HepG2 (cell line): ENCODE results near the gene DDAH1. TPM values are rescaled to one million over a fixed set of nuclear protein-coding genes. Genes with fewer than 3 reads are reported as not detected.

Source experiments
- ATAC-seq: fragments of 200-7000 bp; cut with Tn5 transposase; 3 replicates; pipeline ENCODE4 v1.9.1; 2020; ENCODE audit warnings: mild to moderate bottlenecking, moderate library complexity
- BruUV-seq: library from RNA; stranded (reverse); fragments of 400-500 nt; replicated peaks from 2 replicates; lab custom pipeline; 2021; lab: Mats Ljungman, UMichigan
- CTCF ChIA-PET: fragments of 300-600 bp; formaldehyde crosslinking; extraction: SDS; loops from one replicate; lab custom pipeline; 2021; ENCODE audit warnings: low total read pairs, inconsistent platforms, low intra/inter-chr PET ratio; lab: Yijun Ruan, JAX
- POLR2A ChIA-PET: fragments of 350-600 bp; sonication (Branson Sonifier 250); formaldehyde crosslinking; loops from one replicate; lab custom pipeline; 2020; ENCODE audit warnings: antibody characterized with exemption, inconsistent platforms; lab: Yijun Ruan, JAX
- DNase-seq: peaks from one replicate; pipeline ENCODE4 v3.0.0-alpha.2; 2015; ENCODE audit warnings: low spot score
- FAIRE-seq: peaks from 3 replicates; lab custom pipeline; 2011; peaks lifted over from hg19 to GRCh38; lab: Jason Lieb, UNC
- H2AFZ ChIP-seq: one replicate; pipeline ENCODE4 v1.6.1; 2011; ENCODE audit warnings: low read length, inconsistent platforms
- H3K27ac ChIP-seq: fragments of 300-600 bp; 3 replicates; pipeline ENCODE4 v1.8.0; 2011; ENCODE audit warnings: mixed run types, mild to moderate bottlenecking, mixed read lengths, low read length, inconsistent platforms; ENCODE audit not compliant: insufficient read depth; ENCODE audit errors: extremely low read length
- H3K27me3 ChIP-seq, 2 experiments: fragments of 200-600 bp in 1 of 2; 2 replicates in 1 of 2; 3 replicates in 1 of 2; pipeline versions ENCODE4 v1.6.0 to v1.8.0; 2011; ENCODE audit warnings: low read length in 2 of 2, mild to moderate bottlenecking in 2 of 2, moderate library complexity in 2 of 2, inconsistent platforms in 1 of 2; ENCODE audit not compliant: insufficient read depth in 2 of 2, control insufficient read depth in 1 of 2
- H3K36me3 ChIP-seq, 2 experiments: fragments of 200-600 bp in 1 of 2; replicated peaks in 1 of 2; 2 replicates in 1 of 2; 3 replicates in 1 of 2; pipeline versions ENCODE4 v1.5.1 to v1.8.0; 2011; ENCODE audit warnings: low read length in 2 of 2, inconsistent platforms in 1 of 2; ENCODE audit not compliant: insufficient read depth in 2 of 2, control insufficient read depth in 1 of 2
- H3K4me1 ChIP-seq: 2 replicates; pipeline ENCODE4 v1.5.1; 2012; ENCODE audit warnings: low read length, inconsistent platforms; ENCODE audit not compliant: insufficient read depth
- H3K4me2 ChIP-seq: 2 replicates; pipeline ENCODE4 v1.6.0; 2011; ENCODE audit warnings: low read depth, low read length, inconsistent platforms
- H3K4me3 ChIP-seq, 3 experiments: fragments of 200-600 bp in 1 of 3; sonication (generic), shearing (Covaris generic) in 1 of 3; replicated peaks in 1 of 3; 2 replicates each; pipeline ENCODE4 v1.5.1; 2011 to 2016; ENCODE audit warnings: low read length in 3 of 3, inconsistent platforms in 2 of 3, low read depth in 2 of 3, mild to moderate bottlenecking in 2 of 3, control low read depth in 1 of 3, mixed read lengths in 1 of 3; ENCODE audit not compliant: insufficient read depth in 1 of 3
- H3K79me2 ChIP-seq: one replicate; pipeline ENCODE4 v1.6.1; 2011; ENCODE audit warnings: low read length, inconsistent platforms; ENCODE audit not compliant: insufficient read depth
- H3K9ac ChIP-seq: 2 replicates; pipeline ENCODE4 v1.6.0; 2011; ENCODE audit warnings: mild to moderate bottlenecking, low read depth, low read length, inconsistent platforms; ENCODE audit not compliant: insufficient read depth
- H3K9me3 ChIP-seq: 2 replicates; pipeline ENCODE4 v1.5.1; 2012; ENCODE audit warnings: mild to moderate bottlenecking, low read length
- H4K20me1 ChIP-seq: 2 replicates; pipeline ENCODE4 v1.6.0; 2011; ENCODE audit warnings: inconsistent platforms, mild to moderate bottlenecking, low read length, moderate library complexity; ENCODE audit not compliant: insufficient read depth
- AGO1 ChIP-seq: fragments of 200-400 bp; formaldehyde crosslinking; IDR thresholded peaks from 2 replicates; pipeline ENCODE4 v1.6.1; 2017; ENCODE audit warnings: mild to moderate bottlenecking, low read depth, low read length, moderate library complexity; ENCODE audit not compliant: poor library complexity, severe bottlenecking
- MED8 ChIP-seq: sonication (generic); formaldehyde crosslinking; IDR thresholded peaks from 2 replicates; pipeline ENCODE4 v1.8.1; 2023; ENCODE audit warnings: mild to moderate bottlenecking, missing genetic modification reagents; ENCODE audit not compliant: insufficient replicate concordance
- NCOA5 ChIP-seq: sonication (generic); formaldehyde crosslinking; IDR thresholded peaks from 2 replicates; pipeline ENCODE4 v1.4.0; 2020; ENCODE audit warnings: missing genetic modification reagents
- ZNF333 ChIP-seq: sonication (generic); formaldehyde crosslinking; IDR thresholded peaks from 2 replicates; pipeline ENCODE4 v1.4.0; 2020; ENCODE audit warnings: mild to moderate bottlenecking, missing genetic modification reagents, borderline replicate concordance
- WGBS: methylation state at CpG from one replicate; pipeline ENCODE4 v1.1.6; 2017; ENCODE audit warnings: low lambda C conversion rate; 5-methylcytosine and 5-hydroxymethylcytosine counted together
- in situ Hi-C: cut with HindIII; loops from 2 replicates; pipeline ENCODE4 v1.10.0; 2017; ENCODE audit warnings: low pct_unique_long_range_greater_than_20kb; ENCODE audit not compliant: extremely low pct_ligation_motif_present
- intact Hi-C: fragments of 100-400 bp; cut with micrococcal nuclease; formaldehyde crosslinking; loops from one replicate; pipeline ENCODE4 v1.10.0; 2022; ENCODE audit not compliant: unreplicated experiment
- polyA plus RNA-seq, 8 experiments: library from polyadenylated mRNA; depleted of rRNA in 3 of 8; stranded (reverse) in 7 of 8; unstranded in 1 of 8; fragments of >200 nt; fragmentation: Illumina TruSeq in 4 of 8; extraction: Trizol in 4 of 8; gene quantifications; 2 replicates each; pipeline versions ENCODE4 v1.2.1 to v1.2.3, GENCODE V29; 2011 to 2016; ENCODE audit warnings: low read depth in 4 of 8, missing spikeins in 1 of 8, mixed read lengths in 1 of 8; ENCODE audit not compliant: insufficient read depth in 1 of 8
- total RNA-seq, 5 experiments: library from RNA; depleted of rRNA; stranded (reverse); fragments of >200 nt; fragmentation: Illumina TruSeq; extraction: Trizol; gene quantifications; 2 replicates each; pipeline ENCODE4 v1.2.3, GENCODE V29; 2016; ENCODE audit warnings: low read depth in 1 of 5
- TF ChIP-seq, protein P1 (sequence below): sonication (generic); formaldehyde crosslinking; IDR thresholded peaks from 2 replicates; pipeline ENCODE4 v1.4.0; 2020; ENCODE audit warnings: missing genetic modification reagents, borderline replicate concordance
- TF ChIP-seq, protein P2 (sequence below): sonication (generic); formaldehyde crosslinking; IDR thresholded peaks from 2 replicates; pipeline ENCODE4 v1.4.0; 2020; ENCODE audit warnings: mild to moderate bottlenecking, missing genetic modification reagents, borderline replicate concordance
- TF ChIP-seq, protein P3 (sequence below): sonication (generic); formaldehyde crosslinking; IDR thresholded peaks from 2 replicates; pipeline ENCODE4 v1.8.0; 2022; ENCODE audit warnings: mild to moderate bottlenecking, missing genetic modification reagents, borderline replicate concordance
- TF ChIP-seq, protein P4 (sequence below): sonication (generic); formaldehyde crosslinking; IDR thresholded peaks from 2 replicates; pipeline ENCODE4 v1.4.0; 2020; ENCODE audit warnings: missing genetic modification reagents
- TF ChIP-seq, protein P5 (sequence below): sonication (generic); formaldehyde crosslinking; conservative IDR thresholded peaks from 2 replicates; pipeline ENCODE4 v1.4.0; 2020; ENCODE audit warnings: missing genetic modification reagents

Gene DDAH1
- total and polyA plus RNA-seq, 2 of the 13 experiments (the other 11 are each of a cell fraction or from before 2014, with no cell fraction given) = 39.7 to 64.4 TPM

DNA sequence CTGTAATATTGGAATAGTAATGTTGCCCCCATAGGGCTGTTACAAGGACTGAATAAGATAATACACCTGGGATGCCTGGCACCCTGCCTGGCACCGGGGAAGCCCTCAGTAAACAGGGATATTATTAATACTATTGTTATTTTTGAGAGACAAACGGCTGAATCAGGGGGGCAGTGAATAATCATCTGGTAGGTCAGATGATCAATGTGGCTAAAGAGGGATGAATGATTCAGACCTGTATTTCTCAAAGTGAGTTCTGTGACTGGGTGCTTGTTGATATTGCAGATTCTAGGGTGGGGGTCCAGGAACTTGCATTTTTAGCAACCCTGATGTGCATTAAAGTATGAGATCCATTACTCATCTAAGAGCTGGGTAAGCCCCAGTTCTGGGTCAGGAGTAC, 142.3 kb downstream of the DDAH1 start (continued):
- TF ChIP-seq ZNF333 (CRISPR knock-in tag) (no peak), NCOA5 (CRISPR knock-in tag) (no peak)
- TF ChIP-seq, protein P1, sequence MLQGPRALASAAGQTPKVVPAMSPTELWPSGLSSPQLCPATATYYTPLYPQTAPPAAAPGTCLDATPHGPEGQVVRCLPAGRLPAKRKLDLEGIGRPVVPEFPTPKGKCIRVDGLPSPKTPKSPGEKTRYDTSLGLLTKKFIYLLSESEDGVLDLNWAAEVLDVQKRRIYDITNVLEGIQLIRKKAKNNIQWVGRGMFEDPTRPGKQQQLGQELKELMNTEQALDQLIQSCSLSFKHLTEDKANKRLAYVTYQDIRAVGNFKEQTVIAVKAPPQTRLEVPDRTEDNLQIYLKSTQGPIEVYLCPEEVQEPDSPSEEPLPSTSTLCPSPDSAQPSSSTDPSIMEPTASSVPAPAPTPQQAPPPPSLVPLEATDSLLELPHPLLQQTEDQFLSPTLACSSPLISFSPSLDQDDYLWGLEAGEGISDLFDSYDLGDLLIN = no peak
- TF ChIP-seq, all 625 proteins: peak for 0

DNA sequence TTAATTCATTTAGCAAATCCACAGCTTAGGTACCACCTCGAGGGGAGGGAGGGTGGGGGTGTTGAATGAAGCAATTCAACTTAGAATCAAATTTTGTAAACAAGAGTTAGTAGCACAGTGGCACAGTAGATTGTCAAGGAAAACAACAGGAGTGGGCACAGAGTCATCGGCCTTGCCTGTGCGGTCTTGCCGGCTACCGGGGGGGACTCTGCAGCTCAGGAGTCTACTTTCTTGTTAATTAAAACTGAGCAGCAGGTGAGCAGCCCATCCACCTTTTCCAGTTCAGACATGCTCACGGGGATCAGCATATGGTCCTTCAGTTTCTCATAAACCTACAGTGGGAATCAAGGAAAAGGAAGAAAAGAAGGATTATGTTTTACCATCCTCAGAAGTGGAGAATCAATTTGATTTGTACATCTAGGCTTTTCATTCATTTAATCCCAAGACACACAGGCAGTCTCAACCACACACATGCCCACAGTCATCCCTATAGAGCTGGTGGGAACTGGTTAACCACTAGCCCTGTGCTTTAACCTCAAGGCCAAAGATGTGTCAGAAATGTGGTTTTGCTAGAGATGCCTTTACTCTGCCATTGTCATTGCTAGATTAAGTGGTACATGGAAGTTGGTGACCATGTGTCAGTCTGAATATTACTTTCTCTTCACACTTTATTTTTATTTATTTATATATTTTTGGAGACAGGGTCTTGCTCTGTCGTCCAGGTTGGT, 143.6 kb downstream of the DDAH1 start:
- no peak overlapping the region for H3K4me3 ChIP-seq
- no peaks in the 10 kb centered on the region for H3K9me3 ChIP-seq
- H3K4me1 ChIP-seq = peaks cover 15% of the 10 kb centered on the region
- peaks cover 10 to 24% of the 10 kb centered on the region in 2 experiments for H3K36me3 ChIP-seq
- no peak overlapping the region for H3K9ac ChIP-seq
- WGBS = 91% methylated on average over 7 of the region's 7 CpGs
- no peak overlapping the region for H2AFZ ChIP-seq
- in situ Hi-C loops = loop anchor here (10.0 kb wide), 1 partner anchor 143 kb away; the partner anchor contains the start of gene DDAH1
- BruUV-seq = no TSS peak
- H4K20me1 ChIP-seq = no peaks in the 10 kb centered on the region
- intact Hi-C loops = no loop called here
- no peaks in the 10 kb centered on the region for H3K27me3 ChIP-seq
- ChIA-PET CTCF (no interaction called here), POLR2A (no interaction called here)
- DNase-seq (no peak), FAIRE-seq (no peak), ATAC-seq (no peak)
- no peaks in the 10 kb centered on the region for H3K79me2 ChIP-seq
- no peak overlapping the region for H3K4me2 ChIP-seq
- no peak overlapping the region for H3K27ac ChIP-seq
- TF ChIP-seq, protein P2, sequence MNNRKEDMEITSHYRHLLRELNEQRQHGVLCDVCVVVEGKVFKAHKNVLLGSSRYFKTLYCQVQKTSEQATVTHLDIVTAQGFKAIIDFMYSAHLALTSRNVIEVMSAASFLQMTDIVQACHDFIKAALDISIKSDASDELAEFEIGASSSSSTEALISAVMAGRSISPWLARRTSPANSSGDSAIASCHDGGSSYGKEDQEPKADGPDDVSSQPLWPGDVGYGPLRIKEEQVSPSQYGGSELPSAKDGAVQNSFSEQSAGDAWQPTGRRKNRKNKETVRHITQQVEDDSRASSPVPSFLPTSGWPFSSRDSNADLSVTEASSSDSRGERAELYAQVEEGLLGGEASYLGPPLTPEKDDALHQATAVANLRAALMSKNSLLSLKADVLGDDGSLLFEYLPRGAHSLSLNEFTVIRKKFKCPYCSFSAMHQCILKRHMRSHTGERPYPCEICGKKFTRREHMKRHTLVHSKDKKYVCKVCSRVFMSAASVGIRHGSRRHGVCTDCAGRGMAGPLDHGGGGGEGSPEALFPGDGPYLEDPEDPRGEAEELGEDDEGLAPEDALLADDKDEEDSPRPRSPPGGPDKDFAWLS (CRISPR knock-in tag) = no peak
- TF ChIP-seq MED8 (CRISPR knock-in tag) (no peak), AGO1 (no peak)
- TF ChIP-seq, protein P3, sequence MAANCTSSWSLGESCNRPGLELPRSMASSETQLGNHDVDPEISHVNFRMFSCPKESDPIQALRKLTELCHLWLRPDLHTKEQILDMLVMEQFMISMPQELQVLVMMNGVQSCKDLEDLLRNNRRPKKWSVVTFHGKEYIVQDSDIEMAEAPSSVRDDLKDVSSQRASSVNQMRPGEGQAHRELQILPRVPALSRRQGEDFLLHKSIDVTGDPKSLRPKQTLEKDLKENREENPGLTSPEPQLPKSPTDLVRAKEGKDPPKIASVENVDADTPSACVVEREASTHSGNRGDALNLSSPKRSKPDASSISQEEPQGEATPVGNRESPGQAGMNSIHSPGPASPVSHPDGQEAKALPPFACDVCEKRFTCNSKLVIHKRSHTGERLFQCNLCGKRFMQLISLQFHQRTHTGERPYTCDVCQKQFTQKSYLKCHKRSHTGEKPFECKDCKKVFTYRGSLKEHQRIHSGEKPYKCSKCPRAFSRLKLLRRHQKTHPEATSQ = no peak
- TF ChIP-seq, protein P4, sequence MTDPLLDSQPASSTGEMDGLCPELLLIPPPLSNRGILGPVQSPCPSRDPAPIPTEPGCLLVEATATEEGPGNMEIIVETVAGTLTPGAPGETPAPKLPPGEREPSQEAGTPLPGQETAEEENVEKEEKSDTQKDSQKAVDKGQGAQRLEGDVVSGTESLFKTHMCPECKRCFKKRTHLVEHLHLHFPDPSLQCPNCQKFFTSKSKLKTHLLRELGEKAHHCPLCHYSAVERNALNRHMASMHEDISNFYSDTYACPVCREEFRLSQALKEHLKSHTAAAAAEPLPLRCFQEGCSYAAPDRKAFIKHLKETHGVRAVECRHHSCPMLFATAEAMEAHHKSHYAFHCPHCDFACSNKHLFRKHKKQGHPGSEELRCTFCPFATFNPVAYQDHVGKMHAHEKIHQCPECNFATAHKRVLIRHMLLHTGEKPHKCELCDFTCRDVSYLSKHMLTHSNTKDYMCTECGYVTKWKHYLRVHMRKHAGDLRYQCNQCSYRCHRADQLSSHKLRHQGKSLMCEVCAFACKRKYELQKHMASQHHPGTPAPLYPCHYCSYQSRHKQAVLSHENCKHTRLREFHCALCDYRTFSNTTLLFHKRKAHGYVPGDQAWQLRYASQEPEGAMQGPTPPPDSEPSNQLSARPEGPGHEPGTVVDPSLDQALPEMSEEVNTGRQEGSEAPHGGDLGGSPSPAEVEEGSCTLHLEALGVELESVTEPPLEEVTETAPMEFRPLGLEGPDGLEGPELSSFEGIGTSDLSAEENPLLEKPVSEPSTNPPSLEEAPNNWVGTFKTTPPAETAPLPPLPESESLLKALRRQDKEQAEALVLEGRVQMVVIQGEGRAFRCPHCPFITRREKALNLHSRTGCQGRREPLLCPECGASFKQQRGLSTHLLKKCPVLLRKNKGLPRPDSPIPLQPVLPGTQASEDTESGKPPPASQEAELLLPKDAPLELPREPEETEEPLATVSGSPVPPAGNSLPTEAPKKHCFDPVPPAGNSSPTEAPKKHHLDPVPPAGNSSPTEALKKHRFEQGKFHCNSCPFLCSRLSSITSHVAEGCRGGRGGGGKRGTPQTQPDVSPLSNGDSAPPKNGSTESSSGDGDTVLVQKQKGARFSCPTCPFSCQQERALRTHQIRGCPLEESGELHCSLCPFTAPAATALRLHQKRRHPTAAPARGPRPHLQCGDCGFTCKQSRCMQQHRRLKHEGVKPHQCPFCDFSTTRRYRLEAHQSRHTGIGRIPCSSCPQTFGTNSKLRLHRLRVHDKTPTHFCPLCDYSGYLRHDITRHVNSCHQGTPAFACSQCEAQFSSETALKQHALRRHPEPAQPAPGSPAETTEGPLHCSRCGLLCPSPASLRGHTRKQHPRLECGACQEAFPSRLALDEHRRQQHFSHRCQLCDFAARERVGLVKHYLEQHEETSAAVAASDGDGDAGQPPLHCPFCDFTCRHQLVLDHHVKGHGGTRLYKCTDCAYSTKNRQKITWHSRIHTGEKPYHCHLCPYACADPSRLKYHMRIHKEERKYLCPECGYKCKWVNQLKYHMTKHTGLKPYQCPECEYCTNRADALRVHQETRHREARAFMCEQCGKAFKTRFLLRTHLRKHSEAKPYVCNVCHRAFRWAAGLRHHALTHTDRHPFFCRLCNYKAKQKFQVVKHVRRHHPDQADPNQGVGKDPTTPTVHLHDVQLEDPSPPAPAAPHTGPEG (CRISPR knock-in tag) = no peak
- TF ChIP-seq, protein P5, sequence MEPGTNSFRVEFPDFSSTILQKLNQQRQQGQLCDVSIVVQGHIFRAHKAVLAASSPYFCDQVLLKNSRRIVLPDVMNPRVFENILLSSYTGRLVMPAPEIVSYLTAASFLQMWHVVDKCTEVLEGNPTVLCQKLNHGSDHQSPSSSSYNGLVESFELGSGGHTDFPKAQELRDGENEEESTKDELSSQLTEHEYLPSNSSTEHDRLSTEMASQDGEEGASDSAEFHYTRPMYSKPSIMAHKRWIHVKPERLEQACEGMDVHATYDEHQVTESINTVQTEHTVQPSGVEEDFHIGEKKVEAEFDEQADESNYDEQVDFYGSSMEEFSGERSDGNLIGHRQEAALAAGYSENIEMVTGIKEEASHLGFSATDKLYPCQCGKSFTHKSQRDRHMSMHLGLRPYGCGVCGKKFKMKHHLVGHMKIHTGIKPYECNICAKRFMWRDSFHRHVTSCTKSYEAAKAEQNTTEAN (CRISPR knock-in tag) = no peak
